HK-2 (cell line): ENCODE data around the gene DSC2.

Experiments
- DNase-seq: peaks from one replicate; pipeline ENCODE4 v3.0.0-alpha.2; 2018; ENCODE audit not compliant: unreplicated experiment

DSC2 gene

GRCh38 chr18:31098878-31099277 lies 3.3 kb downstream of the DSC2 start:
- DNase-seq = no peak

DNA sequence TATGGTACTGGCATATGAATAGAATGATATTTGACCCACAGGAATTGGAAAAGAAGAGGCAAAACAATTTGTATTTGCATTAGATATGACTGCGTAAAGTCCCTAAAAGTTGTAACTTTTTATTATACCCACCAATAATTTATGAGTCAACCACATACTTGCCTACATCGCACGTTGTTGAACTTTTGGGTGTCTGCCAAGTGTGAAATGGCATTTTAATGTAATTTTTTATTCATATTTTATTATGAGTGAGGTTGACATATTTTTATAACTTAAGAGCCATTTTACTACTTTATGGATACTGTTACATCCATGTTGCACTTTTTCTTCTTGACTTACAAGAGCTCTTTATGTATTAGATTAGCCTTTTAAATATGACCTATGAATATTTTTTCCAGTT lies 4.6 kb downstream of the DSC2 start:
- DNase-seq = no peak

- no peak for DNase-seq
These were observed 8.3 kb downstream of the DSC2 start for GRCh38 chr18:31093880-31094279.

GRCh38 chr18:31093294-31093693 lies 8.9 kb downstream of the DSC2 start:
- no peak for DNase-seq

DNA sequence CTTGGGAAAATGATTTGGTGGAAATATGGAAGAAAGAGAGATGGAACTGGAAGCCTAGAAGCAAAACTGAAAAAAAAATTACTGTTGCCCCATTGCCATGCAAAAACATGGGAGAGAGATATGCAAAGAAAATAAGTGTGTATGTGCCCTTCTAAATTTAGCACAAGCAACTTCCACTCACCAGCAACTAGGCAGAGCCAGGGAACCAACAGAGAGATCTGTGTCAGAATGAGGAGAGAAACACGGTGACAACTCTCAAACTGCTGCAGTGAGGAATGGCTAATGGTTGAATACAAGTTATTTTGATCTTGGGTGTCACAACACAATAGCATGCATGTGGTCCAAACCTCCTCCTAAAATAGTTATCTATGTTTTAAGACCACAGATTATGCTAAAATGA lies 10.9 kb downstream of the DSC2 start:
- DNase-seq = no peak

GRCh38 chr18:31088532-31088931 lies 13.7 kb downstream of the DSC2 start:
- no peak for DNase-seq

DNA sequence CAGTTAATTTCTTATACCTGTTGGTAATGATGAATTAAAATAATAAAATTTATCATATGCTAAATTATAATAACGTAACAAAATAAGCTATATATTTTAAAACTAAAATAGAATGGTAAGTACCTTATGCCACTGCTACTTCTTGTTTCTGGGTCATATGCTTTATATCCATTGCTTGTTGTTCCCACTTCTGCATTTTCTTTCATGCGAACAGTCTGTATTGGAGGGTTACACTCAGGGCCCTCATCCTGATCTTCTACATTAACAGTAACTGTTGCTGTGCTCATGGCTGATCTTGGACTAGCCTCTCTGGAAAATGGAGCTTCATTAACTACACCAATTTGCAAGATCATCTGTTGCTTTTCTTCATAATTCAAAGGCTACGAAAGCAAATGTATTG lies 22.2 kb downstream of the DSC2 start:
- DNase-seq = no peak

- DNase-seq = no peak
These were observed 24.3 kb downstream of the DSC2 start for GRCh38 chr18:31077878-31078277.

- no peak for DNase-seq
These were observed 30.0 kb downstream of the DSC2 start for GRCh38 chr18:31072175-31072574.

GRCh38 chr18:31070206-31070605 lies 32.0 kb downstream of the DSC2 start:
- no peak for DNase-seq

DNA sequence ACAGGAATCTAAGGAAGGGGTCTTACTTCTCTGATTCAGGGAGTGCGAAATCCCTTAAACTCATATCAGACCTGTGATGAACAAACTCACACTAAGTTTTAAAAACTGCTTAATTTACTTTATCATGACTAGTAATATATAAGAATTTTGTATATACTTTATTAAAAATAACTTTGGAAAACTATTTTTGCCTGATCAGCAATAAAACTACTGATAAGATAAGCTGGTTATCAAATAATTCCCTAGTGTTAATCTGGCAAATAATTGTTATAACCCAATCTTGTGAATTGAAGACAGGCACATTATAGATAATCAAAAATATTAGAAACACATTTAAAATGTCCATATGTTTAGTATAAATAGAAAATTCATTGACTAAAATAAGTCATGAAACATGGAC lies 36.0 kb downstream of the DSC2 start:
- DNase-seq = no peak

- no peak for DNase-seq
These were observed 37.0 kb downstream of the DSC2 start for GRCh38 chr18:31065036-31065773.

DNA sequence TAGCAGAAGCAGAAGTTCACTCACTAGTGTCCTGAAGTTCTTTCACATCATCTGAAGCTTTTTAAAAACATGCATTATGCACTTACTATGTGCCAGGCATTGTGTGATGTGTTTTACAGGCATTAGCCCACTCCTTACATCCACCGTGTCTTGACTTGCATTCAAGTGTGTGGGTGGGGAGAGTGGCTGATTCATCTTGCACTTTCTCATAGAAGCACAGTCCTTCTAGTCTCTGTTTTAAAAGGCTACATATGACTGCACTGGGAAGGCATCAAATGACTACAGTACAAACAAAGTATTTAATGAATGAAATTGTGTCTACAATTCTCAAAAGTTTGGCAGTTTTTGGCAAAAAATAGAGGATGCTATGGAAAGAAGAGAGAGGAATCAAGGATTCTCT lies 38.1 kb downstream of the DSC2 start:
- no peak for DNase-seq

GRCh38 chr18:31061945-31062344 lies 40.3 kb downstream of the DSC2 start:
- DNase-seq = no peak

DNA sequence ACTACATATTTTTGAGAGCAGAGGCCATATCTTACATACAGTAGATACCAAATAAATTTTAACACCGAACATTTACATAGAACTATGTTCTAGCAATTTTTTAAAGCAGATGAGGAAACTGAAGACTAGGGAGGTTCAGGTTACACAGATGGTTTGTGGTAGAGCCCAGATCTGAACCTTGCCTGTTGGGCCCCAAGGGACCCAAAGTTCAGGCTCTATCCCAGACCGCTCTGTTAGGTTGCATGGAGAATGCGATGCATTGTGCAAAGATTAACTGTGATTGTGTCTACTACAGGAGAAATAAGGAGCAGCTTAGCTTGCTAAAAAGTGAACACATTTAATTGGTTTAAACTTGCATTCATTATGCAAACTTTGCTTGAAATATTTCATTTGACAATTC lies 43.3 kb downstream of the DSC2 start:
- DNase-seq = no peak

DNA sequence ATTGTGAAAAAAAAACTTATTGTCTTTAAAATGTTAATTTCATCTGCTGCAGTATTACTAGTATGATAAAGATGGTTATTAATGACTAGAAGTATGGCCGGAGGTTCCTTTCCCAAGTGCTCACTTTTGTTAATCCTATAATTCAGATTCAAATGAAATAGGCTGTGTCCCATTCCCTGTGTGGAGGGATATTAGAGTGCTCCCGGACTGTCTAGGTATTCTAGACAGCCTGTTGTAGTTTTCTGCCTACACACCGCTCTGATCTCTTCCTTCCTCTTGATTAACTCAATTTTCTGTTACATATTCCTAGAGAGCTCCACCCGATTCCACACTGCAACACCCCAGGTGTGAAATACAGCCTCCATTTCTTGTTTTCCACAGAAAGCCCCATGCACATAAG lies 44.3 kb downstream of the DSC2 start:
- no peak for DNase-seq

- no peak for DNase-seq
These were observed 45.2 kb downstream of the DSC2 start for GRCh38 chr18:31057051-31057450.

- no peak for DNase-seq
These were observed 45.9 kb downstream of the DSC2 start for GRCh38 chr18:31056296-31056695.

DNA sequence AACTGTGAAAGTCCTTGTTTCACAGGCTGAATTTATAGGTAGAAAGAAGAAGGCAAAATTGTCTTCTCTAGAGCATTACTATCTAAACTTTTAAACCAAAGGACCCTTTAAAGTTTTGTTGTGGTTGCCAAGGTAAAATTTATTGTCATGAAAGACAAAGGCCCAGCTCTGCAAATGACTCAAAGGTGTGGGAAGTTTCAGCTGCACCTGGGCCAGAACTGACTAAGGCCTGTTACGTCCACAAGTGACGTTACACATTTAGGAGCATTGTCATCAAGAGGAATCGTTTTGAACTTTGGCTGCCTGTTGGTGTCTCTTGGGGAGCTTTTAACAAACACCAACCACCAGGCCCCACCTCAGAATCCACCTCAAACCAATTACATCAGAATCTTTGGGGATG lies 51.6 kb downstream of the DSC2 start:
- no peak for DNase-seq

DNA sequence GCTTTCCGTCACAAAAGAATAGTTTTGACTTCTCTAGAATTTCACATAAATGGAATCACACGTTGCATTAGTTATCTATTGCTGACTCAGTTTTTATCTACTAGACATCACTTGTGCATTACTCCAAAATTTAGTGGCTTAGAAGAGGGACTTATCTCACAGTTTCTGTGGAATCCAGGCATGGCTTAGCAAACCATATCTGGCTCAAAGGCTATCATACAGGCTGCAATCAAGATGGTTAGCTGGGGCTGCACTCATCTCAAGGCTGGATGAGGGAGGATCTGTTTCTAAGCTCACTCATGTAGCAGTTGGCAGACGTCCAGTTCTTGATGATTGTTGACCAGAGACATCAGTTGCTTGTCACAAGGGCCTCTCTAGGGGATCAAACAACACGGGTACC lies 53.0 kb downstream of the DSC2 start:
- DNase-seq = no peak

DNA sequence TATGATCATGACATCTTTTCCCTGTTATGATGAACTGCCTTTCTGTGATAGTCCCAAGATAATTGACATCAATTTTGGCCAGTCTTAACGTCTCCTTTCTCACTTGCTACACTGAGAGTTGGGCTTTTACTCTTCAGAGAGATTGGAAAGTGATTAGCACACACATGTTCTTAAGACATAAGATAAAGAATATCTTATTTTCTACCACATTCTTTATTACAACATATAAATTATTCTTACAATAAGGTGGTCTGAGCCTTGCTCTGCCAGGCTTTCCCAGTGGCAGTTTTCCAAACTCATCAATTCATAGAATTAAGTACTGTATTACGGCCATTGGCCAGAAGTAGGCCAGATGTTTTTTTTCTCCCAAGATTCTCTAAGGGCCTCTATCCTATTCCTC lies 54.0 kb downstream of the DSC2 start:
- DNase-seq = no peak

DNA sequence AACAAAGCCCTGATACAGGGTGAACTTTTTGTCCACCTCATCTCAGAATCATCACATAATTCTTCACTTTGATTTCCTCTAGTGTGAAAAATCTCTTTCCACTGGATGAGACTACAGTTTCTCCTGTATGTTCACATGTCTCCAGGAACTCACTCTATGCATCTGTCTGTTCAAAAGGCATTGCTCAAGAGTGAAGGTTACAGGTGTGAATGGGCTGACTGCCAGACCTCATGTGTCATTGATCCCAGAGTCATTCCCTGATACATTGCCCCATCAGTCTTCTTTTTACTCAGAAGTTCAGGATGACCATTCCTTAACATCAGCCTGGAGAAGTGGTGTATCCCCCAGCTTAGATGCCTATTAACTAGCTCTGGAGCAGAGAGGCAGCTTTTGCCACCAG lies 55.3 kb downstream of the DSC2 start:
- DNase-seq = no peak

GRCh38 chr18:31045599-31045998 lies 56.6 kb downstream of the DSC2 start:
- DNase-seq = no peak

DNA sequence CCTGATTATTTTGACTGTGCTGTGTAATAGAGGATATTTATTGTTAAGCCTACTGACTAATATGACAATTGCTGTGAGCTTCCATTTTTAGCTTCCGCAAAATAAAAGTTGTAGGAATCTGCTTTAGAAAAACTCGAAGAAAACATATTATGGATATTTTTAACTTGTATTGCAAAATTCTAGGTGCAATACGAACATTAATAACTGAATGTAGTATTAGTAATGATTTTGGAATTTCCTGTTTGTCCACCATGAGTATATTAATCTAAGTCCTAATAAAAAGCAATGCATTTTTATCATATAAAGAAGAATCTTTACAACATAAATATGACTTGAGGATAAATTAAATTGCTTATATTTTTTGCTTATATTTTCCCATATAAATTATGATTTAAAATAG lies 57.3 kb downstream of the DSC2 start:
- no peak for DNase-seq
